Neural cell (in vitro differentiated cells): ENCODE measurements around the gene ATL1. TPM values are rescaled to one million over a fixed set of nuclear protein-coding genes. Genes with fewer than 3 reads are reported as not detected.
A peak's percentile ranks its signal among the peaks of the same experiment; 100 is the strongest.

ENCODE experiments used
- H2AFZ ChIP-seq: fragments of 200-600, 300-800 bp; sonication (generic), shearing (Covaris generic); 2 replicates; pipeline ENCODE4 v1.6.0; 2014; ENCODE audit warnings: low read depth, mild to moderate bottlenecking, antibody characterized with exemption, low read length, moderate library complexity
- H3F3A ChIP-seq: fragments of 200-600 bp; shearing (Covaris generic); 2 replicates; pipeline ENCODE4 v1.6.1; 2016; ENCODE audit warnings: mild to moderate bottlenecking, moderate library complexity, mixed read lengths, antibody characterized with exemption, low read length; ENCODE audit not compliant: insufficient read depth, poor library complexity, severe bottlenecking
- H3K27ac ChIP-seq: fragments of 200-600, 300-800 bp; sonication (generic), shearing (Covaris generic); 2 replicates; pipeline ENCODE4 v1.5.1; 2014; ENCODE audit warnings: mild to moderate bottlenecking, low read length, moderate library complexity
- H3K27me3 ChIP-seq: fragments of 300-800, 200-600 bp; sonication (generic), shearing (Covaris generic); 2 replicates; pipeline ENCODE4 v1.6.0; 2014; ENCODE audit warnings: mild to moderate bottlenecking, low read depth, low read length, moderate library complexity; ENCODE audit not compliant: insufficient read depth
- H3K36me3 ChIP-seq: fragments of 300-800, 200-600 bp; sonication (generic), shearing (Covaris generic); 2 replicates; pipeline ENCODE4 v1.5.1; 2014; ENCODE audit warnings: mild to moderate bottlenecking, antibody characterized with exemption, low read length, moderate library complexity; ENCODE audit not compliant: insufficient read depth
- H3K4me2 ChIP-seq: fragments of 300-800, 200-600 bp; sonication (generic), shearing (Covaris generic); 2 replicates; pipeline ENCODE4 v1.6.0; 2014; ENCODE audit warnings: mild to moderate bottlenecking, low read length
- H3K4me3 ChIP-seq: fragments of 300-800, 200-600 bp; sonication (generic), shearing (Covaris generic); 2 replicates; pipeline ENCODE4 v1.5.1; 2014; ENCODE audit warnings: mild to moderate bottlenecking, low read length, moderate library complexity
- H3K79me2 ChIP-seq: fragments of 200-600 bp; shearing (Covaris generic); replicated peaks from 2 replicates; pipeline ENCODE4 v1.6.0; 2014; ENCODE audit warnings: mild to moderate bottlenecking, low read length, moderate library complexity; ENCODE audit not compliant: insufficient read depth
- H3K9ac ChIP-seq: fragments of 300-800, 200-600 bp; sonication (generic), shearing (Covaris generic); 2 replicates; pipeline ENCODE4 v1.6.1; 2016; ENCODE audit warnings: mild to moderate bottlenecking, low read length, mixed read lengths
- H3K9me2 ChIP-seq: fragments of 200-600 bp; shearing (Covaris generic); 2 replicates; pipeline ENCODE4 v1.6.1; 2016; ENCODE audit warnings: mild to moderate bottlenecking, low read length, mixed read lengths; ENCODE audit not compliant: insufficient read depth
- H3K9me3 ChIP-seq: fragments of 200-600, 300-800 bp; sonication (generic), shearing (Covaris generic); 2 replicates; pipeline ENCODE4 v1.6.1; 2016; ENCODE audit warnings: mild to moderate bottlenecking, mixed run types, low read length, moderate library complexity, mixed read lengths
- H4K20me1 ChIP-seq: fragments of 200-600 bp; shearing (Covaris generic); 2 replicates; pipeline ENCODE4 v1.6.1; 2016; ENCODE audit warnings: mild to moderate bottlenecking, mixed run types; ENCODE audit not compliant: insufficient read depth
- EP300 ChIP-seq: fragments of 450-650 bp; conservative IDR thresholded peaks from 2 replicates; pipeline ENCODE4 v1.6.1; 2014; ENCODE audit warnings: antibody characterized with exemption, mild to moderate bottlenecking, moderate library complexity; ENCODE audit not compliant: poor library complexity, severe bottlenecking
- EZH2 ChIP-seq: fragments of 200-600, 300-800 bp; shearing (Covaris generic), sonication (generic); IDR thresholded peaks from 2 replicates; pipeline ENCODE4 v1.6.1; 2014; ENCODE audit warnings: antibody characterized with exemption, low read length, borderline replicate concordance, mild to moderate bottlenecking; ENCODE audit not compliant: insufficient read depth, poor library complexity, severe bottlenecking
- MXI1 ChIP-seq: fragments of 450-650 bp; conservative IDR thresholded peaks from 2 replicates; pipeline ENCODE4 v1.6.1; 2014; ENCODE audit warnings: antibody characterized with exemption, mild to moderate bottlenecking; ENCODE audit not compliant: poor library complexity, severe bottlenecking
- POLR2AphosphoS5 ChIP-seq: IDR thresholded peaks from 2 replicates; pipeline ENCODE4 v1.6.1; 2012
- RAD21 ChIP-seq: fragments of 450-650 bp; conservative IDR thresholded peaks from 2 replicates; pipeline ENCODE4 v1.6.1; 2014; ENCODE audit warnings: antibody characterized with exemption, mild to moderate bottlenecking, moderate library complexity
- SMC3 ChIP-seq: fragments of 450-650 bp; conservative IDR thresholded peaks from 2 replicates; pipeline ENCODE4 v1.6.1; 2014; ENCODE audit warnings: antibody characterized with exemption, mild to moderate bottlenecking, moderate library complexity; ENCODE audit not compliant: poor library complexity
- TAF1 ChIP-seq: IDR thresholded peaks from 2 replicates; pipeline ENCODE4 v1.6.1; 2012; ENCODE audit warnings: low read depth
- polyA plus RNA-seq: library from polyadenylated mRNA; depleted of rRNA; stranded (reverse); fragments of >200 nt; gene quantifications from 2 replicates; pipeline ENCODE4 v1.2.3, GENCODE V29; 2014
- TF ChIP-seq, protein P1 (sequence below): IDR thresholded peaks from 2 replicates; pipeline ENCODE4 v1.6.1; 2012; ENCODE audit warnings: borderline replicate concordance
- TF ChIP-seq, protein P2 (sequence below): fragments of 450-650 bp; IDR thresholded peaks from 2 replicates; pipeline ENCODE4 v1.5.1; 2014; ENCODE audit warnings: antibody characterized with exemption, mild to moderate bottlenecking, moderate library complexity; ENCODE audit not compliant: poor library complexity, severe bottlenecking

ATL1 gene
- polyA plus RNA-seq, 1 donor from 2014 or later = 70.4 TPM

DNA sequence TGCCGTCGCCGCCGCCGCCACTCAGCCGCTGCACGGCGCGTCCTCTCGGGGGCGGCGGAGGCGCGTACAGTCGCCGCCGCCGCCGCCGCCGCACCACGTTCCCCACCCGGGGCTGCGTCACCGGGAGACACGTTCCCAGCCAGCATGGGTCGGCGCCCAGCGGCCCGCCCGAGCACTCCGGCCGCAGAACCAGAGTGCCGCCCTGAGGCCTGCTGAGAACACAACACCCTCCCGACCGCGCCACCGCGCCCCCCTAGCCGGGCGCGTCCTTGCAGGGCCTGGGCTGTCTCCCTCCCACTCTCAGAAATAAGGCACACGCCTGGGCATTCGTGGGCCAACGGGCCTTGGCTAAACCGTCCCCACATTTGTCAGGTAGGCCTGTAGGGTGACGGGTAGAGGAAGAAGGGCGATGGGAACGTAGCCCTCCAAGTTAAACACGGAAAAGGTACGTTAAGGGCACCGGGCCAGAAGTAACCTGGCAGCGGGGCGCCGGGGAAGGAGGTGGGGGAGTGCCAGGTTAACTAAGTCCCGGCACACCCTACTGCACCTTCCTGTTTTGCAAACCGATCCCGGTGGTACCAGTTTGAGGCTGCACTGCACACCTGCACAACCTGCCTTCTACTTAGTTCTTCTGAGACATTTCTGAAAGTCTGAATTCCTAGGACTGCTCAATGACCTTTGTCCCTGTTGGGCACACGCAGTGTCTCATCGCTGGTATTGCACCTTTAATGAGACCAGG lies 27.3 kb upstream of the ATL1 start, which contains the start of gene MAP4K5:
MAP4K5 (minus strand) TSS at position 68 of the 739 bp plus-strand sequence. CDS start 520 bp downstream, outside the sequence.
- Histone ChIP-seq H3K9ac (peak within 1 kb of the TSS; percentile 93), H3K79me2 (peaks cover 41% of the 10 kb centered on the region), H2AFZ (peak within 1 kb of the TSS; percentile 72), H3K27me3 (no peaks in the 10 kb centered on the region), H3F3A (no peaks in the 10 kb centered on the region), H3K27ac (peak within 1 kb of the TSS; percentile 86), H3K4me2 (peak within 1 kb of the TSS; percentile 78), H3K4me3 (peak within 1 kb of the TSS; percentile 92), H3K9me2 (no peaks in the 10 kb centered on the region), H3K9me3 (no peaks in the 10 kb centered on the region), H4K20me1 (no peaks in the 10 kb centered on the region), H3K36me3 (no peaks in the 10 kb centered on the region)
- TF ChIP-seq, protein P1, sequence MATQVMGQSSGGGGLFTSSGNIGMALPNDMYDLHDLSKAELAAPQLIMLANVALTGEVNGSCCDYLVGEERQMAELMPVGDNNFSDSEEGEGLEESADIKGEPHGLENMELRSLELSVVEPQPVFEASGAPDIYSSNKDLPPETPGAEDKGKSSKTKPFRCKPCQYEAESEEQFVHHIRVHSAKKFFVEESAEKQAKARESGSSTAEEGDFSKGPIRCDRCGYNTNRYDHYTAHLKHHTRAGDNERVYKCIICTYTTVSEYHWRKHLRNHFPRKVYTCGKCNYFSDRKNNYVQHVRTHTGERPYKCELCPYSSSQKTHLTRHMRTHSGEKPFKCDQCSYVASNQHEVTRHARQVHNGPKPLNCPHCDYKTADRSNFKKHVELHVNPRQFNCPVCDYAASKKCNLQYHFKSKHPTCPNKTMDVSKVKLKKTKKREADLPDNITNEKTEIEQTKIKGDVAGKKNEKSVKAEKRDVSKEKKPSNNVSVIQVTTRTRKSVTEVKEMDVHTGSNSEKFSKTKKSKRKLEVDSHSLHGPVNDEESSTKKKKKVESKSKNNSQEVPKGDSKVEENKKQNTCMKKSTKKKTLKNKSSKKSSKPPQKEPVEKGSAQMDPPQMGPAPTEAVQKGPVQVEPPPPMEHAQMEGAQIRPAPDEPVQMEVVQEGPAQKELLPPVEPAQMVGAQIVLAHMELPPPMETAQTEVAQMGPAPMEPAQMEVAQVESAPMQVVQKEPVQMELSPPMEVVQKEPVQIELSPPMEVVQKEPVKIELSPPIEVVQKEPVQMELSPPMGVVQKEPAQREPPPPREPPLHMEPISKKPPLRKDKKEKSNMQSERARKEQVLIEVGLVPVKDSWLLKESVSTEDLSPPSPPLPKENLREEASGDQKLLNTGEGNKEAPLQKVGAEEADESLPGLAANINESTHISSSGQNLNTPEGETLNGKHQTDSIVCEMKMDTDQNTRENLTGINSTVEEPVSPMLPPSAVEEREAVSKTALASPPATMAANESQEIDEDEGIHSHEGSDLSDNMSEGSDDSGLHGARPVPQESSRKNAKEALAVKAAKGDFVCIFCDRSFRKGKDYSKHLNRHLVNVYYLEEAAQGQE = no peak
- peak; percentile 98 for TF ChIP-seq RAD21
- TF ChIP-seq EP300 = peak; percentile 49
- no peak for TF ChIP-seq EZH2
- TF ChIP-seq, protein P2, sequence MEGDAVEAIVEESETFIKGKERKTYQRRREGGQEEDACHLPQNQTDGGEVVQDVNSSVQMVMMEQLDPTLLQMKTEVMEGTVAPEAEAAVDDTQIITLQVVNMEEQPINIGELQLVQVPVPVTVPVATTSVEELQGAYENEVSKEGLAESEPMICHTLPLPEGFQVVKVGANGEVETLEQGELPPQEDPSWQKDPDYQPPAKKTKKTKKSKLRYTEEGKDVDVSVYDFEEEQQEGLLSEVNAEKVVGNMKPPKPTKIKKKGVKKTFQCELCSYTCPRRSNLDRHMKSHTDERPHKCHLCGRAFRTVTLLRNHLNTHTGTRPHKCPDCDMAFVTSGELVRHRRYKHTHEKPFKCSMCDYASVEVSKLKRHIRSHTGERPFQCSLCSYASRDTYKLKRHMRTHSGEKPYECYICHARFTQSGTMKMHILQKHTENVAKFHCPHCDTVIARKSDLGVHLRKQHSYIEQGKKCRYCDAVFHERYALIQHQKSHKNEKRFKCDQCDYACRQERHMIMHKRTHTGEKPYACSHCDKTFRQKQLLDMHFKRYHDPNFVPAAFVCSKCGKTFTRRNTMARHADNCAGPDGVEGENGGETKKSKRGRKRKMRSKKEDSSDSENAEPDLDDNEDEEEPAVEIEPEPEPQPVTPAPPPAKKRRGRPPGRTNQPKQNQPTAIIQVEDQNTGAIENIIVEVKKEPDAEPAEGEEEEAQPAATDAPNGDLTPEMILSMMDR = peak; percentile 97
- peak; percentile 86 for TF ChIP-seq SMC3
- TF ChIP-seq POLR2AphosphoS5 = peak; percentile 64
- TF ChIP-seq MXI1 = peak; percentile 90
- no peak for TF ChIP-seq TAF1

DNA sequence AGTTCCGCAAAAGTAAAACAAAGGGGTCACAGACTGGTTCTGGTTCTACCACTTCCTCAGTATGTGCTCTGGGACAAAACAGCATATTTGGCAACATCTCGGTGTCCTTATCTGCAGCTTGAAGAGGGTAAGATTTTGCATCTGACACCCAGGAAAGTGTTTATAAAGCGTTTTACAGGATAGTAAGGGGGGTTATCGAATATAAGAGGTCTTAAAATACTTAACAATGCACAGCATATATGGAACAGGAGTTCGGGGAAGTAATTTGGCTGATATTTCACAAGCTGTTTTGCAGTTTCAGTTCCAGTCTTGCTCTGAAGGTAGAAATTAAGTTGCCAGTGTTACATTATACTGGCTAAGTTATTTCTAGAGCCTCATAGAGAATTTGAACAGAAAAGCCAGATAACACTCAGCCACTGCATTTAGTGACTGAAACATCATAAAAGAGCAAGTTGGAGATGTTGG lies 26.7 kb upstream of the ATL1 start:
- Histone ChIP-seq H4K20me1 (no peaks in the 10 kb centered on the region), H3K36me3 (no peaks in the 10 kb centered on the region), H3K9me3 (no peaks in the 10 kb centered on the region), H3K4me2 (no peak overlapping the region), H3K27ac (no peak overlapping the region), H3K9ac (peak overlapping the region; percentile 93), H3K79me2 (peaks cover 35% of the 10 kb centered on the region), H2AFZ (peak overlapping the region; percentile 66), H3K9me2 (no peaks in the 10 kb centered on the region), H3F3A (no peaks in the 10 kb centered on the region), H3K27me3 (no peaks in the 10 kb centered on the region), H3K4me3 (peak overlapping the region; percentile 92)
- TF ChIP-seq RAD21 = no peak
